ENCODE measurements around the gene CNTN1.
"Not testable (repeated sequence)": the region's sequence is repeated elsewhere in the genome, so short reads cannot be mapped to it uniquely, and the experiment has no call there.

CNTN1 gene

GRCh38 chr12:40701756-40702155 lies 9.5 kb downstream of the CNTN1 start:
- no peak for DNase-seq

DNA sequence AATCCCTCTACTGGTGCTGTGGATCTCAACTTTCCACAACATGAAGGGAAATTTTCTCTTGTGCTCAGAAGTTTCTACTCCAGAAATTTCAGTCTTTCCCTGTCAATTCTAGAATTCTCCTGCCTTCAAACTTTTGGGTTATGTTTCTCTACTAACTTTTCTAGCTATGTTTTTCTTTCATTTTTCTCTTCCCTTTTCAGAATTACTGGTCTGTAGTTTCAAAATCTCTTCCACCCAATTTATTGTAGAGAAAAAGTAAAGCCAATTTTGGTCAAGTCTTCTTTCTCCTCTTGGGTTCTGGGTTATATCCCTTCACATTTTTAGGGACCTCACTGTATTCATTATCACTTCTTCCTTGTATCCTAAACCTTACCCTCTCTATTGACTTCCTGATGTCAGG lies 18.9 kb downstream of the CNTN1 start:
- DNase-seq: no peak

DNA sequence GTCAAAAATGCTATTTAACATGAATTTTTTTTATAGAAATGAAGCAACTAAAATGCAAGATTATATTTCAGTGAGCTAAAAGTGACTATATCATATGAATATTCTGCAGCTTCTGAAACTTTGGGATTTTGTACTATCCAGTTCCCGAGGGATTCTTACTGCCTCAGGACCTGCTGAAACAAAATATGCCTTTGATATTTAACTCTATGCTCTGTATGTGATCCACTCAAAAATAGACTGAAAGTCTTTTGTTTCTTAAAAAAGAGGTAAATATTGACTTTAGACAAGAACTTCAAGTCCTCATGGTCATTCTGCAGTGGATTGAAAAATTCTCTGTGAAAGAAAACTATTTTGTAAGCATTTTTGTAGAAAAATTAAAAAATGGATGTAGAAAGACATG lies 22.4 kb downstream of the CNTN1 start:
- DNase-seq: no peak

- DNase-seq: no peak
Measured at GRCh38 chr12:40716037-40716436, 23.8 kb downstream of the CNTN1 start.

DNA sequence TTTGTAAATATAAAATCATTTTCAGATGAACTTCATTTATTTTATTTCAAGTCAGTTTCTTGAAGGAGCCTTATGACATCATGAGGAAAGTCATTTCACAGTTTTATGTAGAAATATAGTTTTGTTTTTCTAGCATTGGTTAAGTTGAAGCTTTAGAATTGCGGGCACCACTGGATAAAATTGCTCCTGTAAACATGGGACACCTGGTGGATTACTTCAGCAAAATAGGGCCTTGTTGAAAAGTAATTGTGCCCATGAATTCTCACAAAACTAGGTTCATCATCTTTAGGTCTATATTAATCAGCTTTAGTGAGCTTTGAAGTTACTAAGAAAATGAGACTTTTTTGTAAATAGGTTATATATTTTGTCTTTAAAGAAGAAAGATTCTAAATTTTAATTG lies 25.3 kb downstream of the CNTN1 start:
- no peak for DNase-seq

- no peak for DNase-seq
Measured at GRCh38 chr12:40718878-40719372, 26.7 kb downstream of the CNTN1 start.

DNA sequence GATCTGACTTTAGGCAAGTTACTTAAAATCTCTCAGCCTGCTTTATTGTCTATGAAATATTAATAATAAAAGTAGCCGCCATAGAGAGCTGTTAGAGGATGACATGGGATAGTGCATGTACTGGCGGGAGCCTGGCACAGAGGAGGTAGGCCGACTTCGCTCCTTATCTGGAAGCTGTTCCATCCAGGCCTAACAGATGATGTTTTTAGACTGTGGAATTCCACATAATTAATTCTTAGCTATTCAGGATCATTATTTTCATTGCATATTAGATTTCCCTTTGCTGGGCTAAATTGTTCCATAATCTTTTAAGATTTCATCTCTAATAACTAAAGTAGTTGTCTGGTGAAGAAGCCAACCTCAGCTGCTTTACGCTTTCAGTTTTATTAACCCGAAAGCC lies 30.8 kb downstream of the CNTN1 start:
- no peak for DNase-seq

- no peak for DNase-seq
Measured at GRCh38 chr12:40726366-40726765, 34.1 kb downstream of the CNTN1 start.

- no peak for DNase-seq
Measured at GRCh38 chr12:40727774-40728483, 35.7 kb downstream of the CNTN1 start.

DNA sequence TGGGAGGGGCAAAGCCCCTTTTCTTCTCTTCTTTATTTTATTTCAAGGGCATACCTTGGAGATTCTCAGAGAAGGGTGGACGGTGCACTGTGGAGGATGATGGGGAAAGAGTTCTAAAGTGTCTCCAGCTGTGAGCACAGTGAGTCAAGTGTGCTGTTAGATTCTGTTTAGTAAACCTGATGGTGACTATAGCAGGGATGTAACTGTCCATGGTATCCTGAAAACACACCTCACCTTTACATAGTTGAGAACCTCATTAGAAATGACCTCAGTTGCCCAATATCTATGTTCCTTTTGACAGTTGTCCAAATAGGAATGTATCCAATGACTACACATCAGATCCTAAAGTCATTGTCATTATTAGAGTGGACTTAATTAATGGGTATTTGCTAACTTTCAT lies 38.0 kb downstream of the CNTN1 start:
- DNase-seq: no peak

- DNase-seq: no peak
Measured at GRCh38 chr12:40733871-40734270, 41.6 kb downstream of the CNTN1 start.

- no peak for DNase-seq
Measured at GRCh38 chr12:40734276-40734675, 42.0 kb downstream of the CNTN1 start.

DNA sequence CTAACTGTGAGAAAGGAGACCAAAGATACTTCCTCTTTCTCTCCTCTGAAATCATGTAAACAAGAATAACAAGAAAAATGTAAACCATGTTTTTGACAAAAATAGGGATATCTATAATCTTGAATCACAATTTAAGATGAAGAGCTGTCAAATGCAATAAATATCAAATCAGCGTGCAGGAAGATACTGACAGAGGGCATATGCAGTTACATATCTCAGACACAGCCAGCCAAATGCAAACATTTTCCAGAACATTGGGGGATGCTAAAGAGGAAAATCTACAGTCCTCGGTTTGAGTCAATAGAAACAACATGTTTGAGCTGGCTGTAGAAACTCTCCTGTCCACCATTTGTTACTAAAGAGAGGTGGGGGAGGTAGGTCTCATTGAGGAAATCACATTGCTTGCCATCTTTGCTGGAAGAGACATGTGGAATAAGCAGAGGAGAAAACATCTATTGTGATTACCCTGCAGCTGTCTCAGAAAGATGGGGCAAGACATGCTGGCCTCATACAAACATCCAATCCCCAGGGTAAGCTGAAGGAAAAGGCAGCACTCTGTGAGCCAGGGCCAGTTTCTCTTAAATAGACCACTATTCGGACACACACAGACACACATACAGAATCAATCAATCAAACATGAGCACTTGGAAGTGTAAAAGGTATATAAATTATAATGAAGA lies 43.5 kb downstream of the CNTN1 start:
- no peak for DNase-seq

- DNase-seq: not testable (repeated sequence)
Measured at GRCh38 chr12:40737416-40737815, 45.2 kb downstream of the CNTN1 start.

DNA sequence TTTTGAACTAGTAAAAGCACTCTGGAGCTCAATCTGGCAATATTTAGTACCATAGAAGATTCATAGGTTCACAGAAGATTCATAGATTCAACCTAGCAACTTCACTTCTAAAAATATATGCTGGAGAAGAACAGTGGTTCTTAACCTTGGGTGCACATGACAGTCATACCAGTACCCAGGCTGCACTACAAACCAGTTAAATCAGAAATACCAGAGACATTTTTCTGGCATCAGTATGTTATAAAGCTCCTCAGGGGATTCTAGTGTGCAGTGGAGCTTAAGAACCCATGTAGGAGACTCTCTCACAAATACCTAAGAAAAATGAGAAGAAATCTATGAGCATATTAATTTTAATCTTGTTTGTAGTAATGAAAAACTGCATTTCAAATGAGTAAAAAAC lies 46.6 kb downstream of the CNTN1 start:
- no peak for DNase-seq

- no peak for DNase-seq
Measured at GRCh38 chr12:40742041-40742440, 49.8 kb downstream of the CNTN1 start.

DNA sequence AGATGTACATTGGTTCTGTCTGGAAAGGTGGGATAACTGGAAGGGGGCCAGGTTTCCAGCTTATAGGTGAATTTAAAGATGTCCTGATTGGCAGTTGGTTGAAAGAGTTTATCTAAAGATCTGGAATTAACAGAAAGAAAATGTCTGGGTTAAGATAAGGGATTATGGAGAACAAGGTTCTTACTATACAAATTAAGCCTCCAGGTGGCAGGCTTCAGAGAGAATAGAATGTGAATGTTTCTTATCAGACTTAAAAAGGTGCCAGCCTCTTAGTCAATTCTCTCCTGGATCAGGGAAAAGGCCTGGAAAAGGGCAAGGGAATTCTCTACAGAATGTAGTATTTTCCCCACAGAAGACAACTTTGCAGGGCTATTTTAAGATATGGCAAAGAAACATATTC lies 53.1 kb downstream of the CNTN1 start:
- DNase-seq: no peak

- DNase-seq: no peak
Measured at GRCh38 chr12:40749863-40750262, 57.6 kb downstream of the CNTN1 start.

DNA sequence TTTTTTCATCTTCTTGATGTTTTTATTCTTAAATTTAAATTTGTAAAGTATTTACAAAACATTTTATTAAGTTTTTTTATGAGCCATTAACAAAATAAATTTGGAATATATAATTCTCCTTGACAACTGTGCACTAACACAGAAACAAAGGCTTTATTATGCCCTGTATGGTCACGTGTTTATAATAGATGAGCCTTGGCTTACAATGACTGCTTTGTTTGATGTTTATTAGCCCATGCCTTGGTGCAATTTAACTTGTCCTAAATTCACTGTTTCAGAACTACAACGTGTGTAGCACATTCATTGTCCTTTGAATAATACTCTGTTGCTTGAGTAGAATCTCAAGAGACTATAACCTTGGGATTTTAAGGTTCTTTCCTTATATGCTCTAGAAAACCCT lies 59.8 kb downstream of the CNTN1 start:
- no peak for DNase-seq

- DNase-seq: no peak
Measured at GRCh38 chr12:40760821-40761220, 68.6 kb downstream of the CNTN1 start.

DNA sequence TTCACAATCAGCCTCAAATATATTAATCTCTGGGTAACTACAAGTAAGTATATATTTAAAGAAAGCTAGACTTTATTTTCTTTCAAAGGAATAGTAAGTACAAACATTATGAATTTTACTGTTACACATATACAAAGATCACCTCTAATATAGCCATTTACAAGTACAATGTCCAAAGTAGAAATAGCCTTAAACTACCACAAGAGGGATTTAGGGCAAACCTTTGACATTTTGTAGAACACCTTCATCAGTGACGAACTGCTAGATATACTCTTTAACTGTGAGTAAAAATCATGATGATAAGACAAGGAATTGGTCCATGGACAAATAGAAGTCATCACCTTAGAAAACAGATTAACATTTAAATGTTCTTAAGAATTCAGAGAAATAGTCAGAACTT lies 69.8 kb downstream of the CNTN1 start:
- no peak for DNase-seq

- DNase-seq: no peak
Measured at GRCh38 chr12:40768125-40768864, 76.1 kb downstream of the CNTN1 start.

DNA sequence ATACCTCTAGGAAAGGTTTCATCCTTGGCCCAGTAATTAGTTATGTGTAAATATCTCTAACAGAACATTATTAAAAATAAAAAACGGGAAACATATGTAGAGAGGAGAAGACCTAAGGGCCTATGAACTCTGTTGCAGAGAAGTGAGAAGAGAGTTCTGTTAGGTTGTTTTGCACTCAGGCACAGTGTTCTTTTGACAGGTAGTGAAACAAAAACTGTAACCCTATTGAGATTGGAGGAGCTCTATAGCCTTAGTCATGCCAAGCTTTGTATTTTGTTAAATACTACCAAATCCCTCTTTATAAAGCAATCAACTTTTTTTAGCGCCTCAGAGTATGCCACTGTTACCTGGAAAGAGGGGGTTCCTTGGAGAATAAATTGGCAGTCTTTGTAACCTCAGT lies 77.6 kb downstream of the CNTN1 start:
- DNase-seq: no peak

GRCh38 chr12:40770781-40771180 lies 78.5 kb downstream of the CNTN1 start:
- DNase-seq: no peak
